Stimulated activated naive CD8-positive, alpha-beta T cell treated with anti-CD3 and anti-CD28 coated beads, Interleukin-15, Interleukin-2, amounts not matched to agents 100 ng/mL and 50 ng/mL, for 24 hours (primary cell): ENCODE results near the gene THSD4.

Source experiments
- H3K27ac Mint-ChIP-seq: one replicate; pipeline ENCODE4 v1.8.0; 2021; ENCODE audit warnings: mild to moderate bottlenecking, mixed read lengths
- H3K27me3 Mint-ChIP-seq: one replicate; pipeline ENCODE4 v1.8.0; 2021; ENCODE audit warnings: mixed read lengths
- H3K36me3 Mint-ChIP-seq: one replicate; pipeline ENCODE4 v1.8.0; 2021; ENCODE audit warnings: low read depth, mixed read lengths
- H3K4me1 Mint-ChIP-seq: one replicate; pipeline ENCODE4 v1.8.0; 2021; ENCODE audit warnings: low read depth, mixed read lengths
- H3K4me3 Mint-ChIP-seq: one replicate; pipeline ENCODE4 v1.8.0; 2021; ENCODE audit warnings: mild to moderate bottlenecking, mixed read lengths
- H3K9me3 Mint-ChIP-seq: one replicate; pipeline ENCODE4 v1.8.0; 2021; ENCODE audit warnings: mixed read lengths

THSD4 gene

DNA sequence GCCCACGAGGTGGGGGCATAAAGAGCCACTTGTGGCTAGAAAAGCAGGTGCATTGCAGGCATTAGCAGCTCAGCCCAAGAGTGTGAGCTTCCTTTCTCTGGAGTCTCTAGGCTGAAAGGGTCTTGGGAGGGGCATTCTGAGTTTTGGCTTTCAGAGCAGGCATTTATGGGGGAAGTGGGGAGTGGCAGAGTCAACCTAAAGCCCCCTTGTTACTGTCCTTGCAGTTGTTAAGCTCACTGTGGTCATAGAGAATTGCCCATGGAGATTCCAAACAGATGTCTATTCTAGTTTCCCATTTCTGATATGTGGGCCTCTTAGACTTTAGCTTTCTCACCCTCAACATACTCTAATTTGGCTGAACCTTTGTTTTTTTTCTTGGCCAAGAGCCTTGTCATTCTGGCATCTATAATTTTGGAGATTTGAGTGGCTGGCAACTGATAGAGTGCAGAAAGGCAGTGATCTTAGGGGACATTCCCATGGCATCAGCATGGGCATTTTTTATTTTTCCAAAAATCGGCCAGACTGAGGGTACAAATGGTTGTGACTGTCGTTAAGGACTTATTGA lies 217.9 kb downstream of the THSD4 start:
- no peaks in the 10 kb centered on the region for H3K9me3 Mint-ChIP-seq
- no peak overlapping the region for H3K27ac Mint-ChIP-seq
- no peaks in the 10 kb centered on the region for H3K36me3 Mint-ChIP-seq
- H3K27me3 Mint-ChIP-seq = no peaks in the 10 kb centered on the region
- H3K4me3 Mint-ChIP-seq = no peak overlapping the region
- H3K4me1 Mint-ChIP-seq = no peaks in the 10 kb centered on the region

DNA sequence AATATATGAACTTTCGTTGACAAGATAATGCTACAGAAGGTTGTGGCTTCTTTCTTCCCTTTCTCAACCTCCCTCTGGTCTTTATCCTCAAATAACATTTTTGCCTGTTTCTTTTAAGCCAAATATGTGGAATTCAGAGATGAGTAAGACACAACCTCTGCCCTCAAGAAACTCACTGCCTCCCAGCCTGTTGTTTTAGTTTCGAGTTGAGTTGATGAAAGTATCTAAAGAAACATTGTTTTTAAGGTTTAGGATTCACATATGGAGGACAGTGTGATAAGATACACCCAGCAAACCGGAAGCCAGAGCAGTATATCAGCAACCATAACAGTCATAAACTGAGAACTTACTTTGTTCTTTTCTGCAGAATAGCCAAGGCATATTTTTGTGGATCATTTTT lies 218.6 kb downstream of the THSD4 start:
- no peaks in the 10 kb centered on the region for H3K36me3 Mint-ChIP-seq
- H3K27ac Mint-ChIP-seq = no peak overlapping the region
- H3K9me3 Mint-ChIP-seq = no peaks in the 10 kb centered on the region
- no peaks in the 10 kb centered on the region for H3K27me3 Mint-ChIP-seq
- H3K4me1 Mint-ChIP-seq = no peaks in the 10 kb centered on the region
- H3K4me3 Mint-ChIP-seq = no peak overlapping the region

DNA sequence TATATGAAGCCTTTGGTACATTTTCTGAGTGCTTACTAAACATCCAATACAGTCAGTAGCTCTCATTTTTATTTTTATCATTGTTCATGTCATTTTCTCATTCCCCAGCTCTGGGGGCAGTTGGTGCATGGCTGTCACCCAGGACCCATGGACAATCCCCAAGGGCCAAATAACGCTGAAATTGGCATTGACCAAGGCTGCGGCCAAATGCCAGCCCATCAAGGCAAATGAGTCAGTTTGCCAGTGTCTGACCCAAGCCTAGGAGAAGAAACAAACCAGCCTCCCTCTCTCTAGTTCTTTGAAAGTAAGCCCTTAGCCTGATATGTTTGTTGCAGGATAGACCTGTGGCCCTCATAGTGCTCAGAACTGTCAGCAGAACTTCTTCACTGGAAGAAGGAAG lies 219.2 kb downstream of the THSD4 start:
- Mint-ChIP-seq H3K4me3 (no peak overlapping the region), H3K4me1 (no peaks in the 10 kb centered on the region), H3K36me3 (no peaks in the 10 kb centered on the region), H3K27me3 (no peaks in the 10 kb centered on the region), H3K9me3 (no peaks in the 10 kb centered on the region), H3K27ac (no peak overlapping the region)

DNA sequence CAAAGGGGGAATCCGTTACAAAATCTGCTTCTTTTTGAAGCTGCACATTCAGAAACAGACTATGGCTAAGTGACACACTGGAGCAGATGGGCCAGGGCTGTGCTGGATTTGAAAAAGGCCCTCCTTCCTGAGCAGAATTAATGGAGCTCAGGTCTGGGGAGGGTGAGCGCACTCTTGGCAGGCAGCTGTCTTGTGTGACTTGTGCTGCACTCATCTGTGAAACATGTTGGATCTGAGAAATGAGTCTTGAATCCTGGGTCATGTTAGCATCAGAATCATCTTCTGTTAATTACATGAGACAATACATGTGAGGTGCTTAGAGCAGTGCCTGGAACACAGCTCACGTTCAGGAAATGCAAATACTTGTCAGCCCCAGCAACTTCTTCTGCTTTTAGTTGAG lies 219.6 kb downstream of the THSD4 start:
- Mint-ChIP-seq H3K9me3 (no peaks in the 10 kb centered on the region), H3K36me3 (no peaks in the 10 kb centered on the region), H3K4me3 (no peak overlapping the region), H3K4me1 (no peaks in the 10 kb centered on the region), H3K27me3 (no peaks in the 10 kb centered on the region), H3K27ac (no peak overlapping the region)

DNA sequence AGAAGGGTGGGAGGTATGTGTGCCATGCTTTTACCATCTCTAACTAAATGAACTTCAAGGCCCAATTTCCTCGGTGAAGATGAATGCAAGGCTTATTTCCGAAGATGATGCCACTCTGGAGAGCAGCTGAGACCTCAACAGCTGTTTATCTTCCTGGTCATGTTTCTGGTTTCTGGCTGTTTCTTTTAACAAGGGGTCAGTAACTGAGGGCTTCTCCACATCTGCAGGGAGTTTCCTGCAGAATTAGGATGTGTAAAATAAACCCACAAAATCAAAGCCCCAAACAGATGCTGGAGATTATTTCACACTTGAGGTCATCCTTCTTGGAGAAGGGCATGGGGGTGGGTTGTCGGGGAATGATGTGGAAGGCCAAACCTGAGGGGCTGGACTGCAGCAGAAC lies 220.3 kb downstream of the THSD4 start:
- Mint-ChIP-seq H3K4me1 (no peaks in the 10 kb centered on the region), H3K36me3 (no peaks in the 10 kb centered on the region), H3K4me3 (no peak overlapping the region), H3K9me3 (no peaks in the 10 kb centered on the region), H3K27ac (no peak overlapping the region), H3K27me3 (no peaks in the 10 kb centered on the region)

DNA sequence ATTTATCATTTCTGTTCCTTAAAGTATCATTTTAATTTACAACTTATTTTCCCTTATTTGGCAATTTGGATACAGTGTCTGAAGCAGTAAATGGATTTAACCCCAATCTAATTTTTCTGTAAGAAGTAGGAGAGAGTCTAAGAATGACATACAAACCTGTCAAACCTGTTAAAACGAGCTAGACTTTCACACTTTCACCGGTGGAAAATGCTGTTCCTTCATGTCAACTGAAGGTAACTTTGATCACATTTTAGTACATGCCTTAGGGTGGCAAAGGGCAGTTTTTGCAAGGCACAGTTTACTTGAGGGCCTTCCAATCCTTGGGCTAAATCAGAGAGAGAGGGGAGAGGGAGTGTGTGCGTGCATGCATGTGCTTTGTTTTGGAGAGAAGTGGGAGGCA lies 221.4 kb downstream of the THSD4 start:
- Mint-ChIP-seq H3K9me3 (no peaks in the 10 kb centered on the region), H3K36me3 (no peaks in the 10 kb centered on the region), H3K4me1 (no peaks in the 10 kb centered on the region), H3K4me3 (no peak overlapping the region), H3K27ac (no peak overlapping the region), H3K27me3 (no peaks in the 10 kb centered on the region)

DNA sequence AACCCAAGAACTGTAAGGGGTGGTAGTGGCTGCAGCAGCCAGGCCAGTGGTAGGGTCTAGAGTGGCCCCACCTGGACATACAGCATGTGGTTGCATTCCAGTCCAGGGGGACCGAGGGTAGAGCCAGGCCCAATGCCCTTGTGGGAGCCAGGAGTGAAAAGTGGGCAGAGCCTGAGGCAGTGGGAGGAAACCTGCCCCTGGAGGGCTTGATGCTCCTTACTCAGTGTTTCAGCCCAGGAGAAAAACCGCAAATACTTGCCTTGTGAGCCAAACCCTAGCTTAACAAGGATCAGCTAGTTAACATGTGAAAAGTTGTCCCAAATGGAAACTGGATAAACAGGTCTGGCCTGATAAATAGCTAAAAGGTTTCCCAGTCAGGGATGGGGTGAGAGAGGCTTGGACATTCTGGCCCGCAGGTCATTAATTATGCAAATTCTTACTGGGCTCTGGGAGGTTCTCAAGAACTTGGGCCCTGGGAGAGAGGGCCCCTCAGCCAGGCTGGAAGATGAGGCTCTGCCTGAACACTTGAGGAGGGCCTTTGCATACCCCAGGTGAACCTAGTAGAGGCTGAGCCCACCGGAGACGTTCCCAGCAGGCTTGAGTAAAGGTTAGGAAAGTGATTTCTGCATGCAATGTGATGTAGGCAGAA lies 222.1 kb downstream of the THSD4 start:
- H3K9me3 Mint-ChIP-seq = no peaks in the 10 kb centered on the region
- no peaks in the 10 kb centered on the region for H3K36me3 Mint-ChIP-seq
- H3K4me1 Mint-ChIP-seq = no peaks in the 10 kb centered on the region
- H3K27me3 Mint-ChIP-seq = no peaks in the 10 kb centered on the region
- H3K27ac Mint-ChIP-seq = no peak overlapping the region
- no peak overlapping the region for H3K4me3 Mint-ChIP-seq

DNA sequence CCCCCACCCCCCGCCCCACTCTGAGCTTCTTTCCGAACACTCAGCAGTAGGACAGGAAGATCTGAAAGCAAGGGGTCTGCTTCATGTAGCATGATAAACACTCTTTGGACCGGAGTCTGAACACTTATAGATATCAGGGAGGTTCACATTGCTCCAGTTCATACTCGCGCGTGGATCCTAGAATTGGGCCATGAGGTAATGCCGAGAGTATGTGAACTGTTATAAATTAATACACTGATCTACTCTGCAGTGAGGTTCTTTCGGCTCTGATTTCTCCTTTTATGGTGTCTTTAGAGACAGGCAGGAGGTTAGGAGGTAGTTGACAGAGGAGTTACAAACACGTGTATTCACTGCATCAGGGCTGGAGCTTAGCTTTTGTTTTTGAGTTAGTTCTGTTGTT lies 223.0 kb downstream of the THSD4 start:
- Mint-ChIP-seq H3K27ac (no peak overlapping the region), H3K27me3 (no peaks in the 10 kb centered on the region), H3K4me3 (no peak overlapping the region), H3K36me3 (no peaks in the 10 kb centered on the region), H3K9me3 (no peaks in the 10 kb centered on the region), H3K4me1 (no peaks in the 10 kb centered on the region)

DNA sequence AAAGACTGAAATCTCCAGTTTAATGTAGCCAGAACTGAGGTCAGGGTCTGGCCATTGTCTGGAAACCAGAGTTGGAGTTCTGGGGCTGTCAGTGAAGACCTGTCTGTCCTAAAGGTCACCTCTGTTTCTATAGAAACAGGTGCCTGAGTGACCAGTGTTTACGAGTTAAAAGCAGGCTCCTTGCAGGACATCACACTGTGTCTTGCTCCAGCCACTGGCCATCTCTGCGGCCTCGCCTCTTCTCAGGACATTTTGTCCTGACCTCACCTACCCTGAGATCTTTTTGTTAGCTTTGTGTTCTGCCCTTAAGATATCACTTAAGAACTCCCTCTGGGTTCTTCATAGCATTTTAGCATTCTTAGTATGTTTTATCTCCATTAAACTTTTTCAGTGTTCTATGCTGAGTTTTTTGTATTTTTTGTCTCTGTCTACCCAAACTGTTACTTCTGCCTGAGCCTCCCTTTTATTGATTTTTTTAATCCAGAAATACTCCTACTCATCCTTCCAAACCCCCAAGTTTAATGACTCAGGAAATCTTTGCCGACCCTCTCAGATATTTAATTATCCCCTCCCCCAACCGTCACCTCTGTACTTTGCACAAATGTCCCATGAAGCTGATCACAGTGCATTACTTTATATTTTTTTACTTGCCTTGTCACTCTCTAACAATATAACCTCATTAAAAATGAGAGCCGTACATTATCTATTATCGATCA lies 223.7 kb downstream of the THSD4 start:
- H3K9me3 Mint-ChIP-seq = no peaks in the 10 kb centered on the region
- H3K4me1 Mint-ChIP-seq = no peaks in the 10 kb centered on the region
- no peak overlapping the region for H3K4me3 Mint-ChIP-seq
- no peak overlapping the region for H3K27ac Mint-ChIP-seq
- H3K27me3 Mint-ChIP-seq = no peaks in the 10 kb centered on the region
- no peaks in the 10 kb centered on the region for H3K36me3 Mint-ChIP-seq

DNA sequence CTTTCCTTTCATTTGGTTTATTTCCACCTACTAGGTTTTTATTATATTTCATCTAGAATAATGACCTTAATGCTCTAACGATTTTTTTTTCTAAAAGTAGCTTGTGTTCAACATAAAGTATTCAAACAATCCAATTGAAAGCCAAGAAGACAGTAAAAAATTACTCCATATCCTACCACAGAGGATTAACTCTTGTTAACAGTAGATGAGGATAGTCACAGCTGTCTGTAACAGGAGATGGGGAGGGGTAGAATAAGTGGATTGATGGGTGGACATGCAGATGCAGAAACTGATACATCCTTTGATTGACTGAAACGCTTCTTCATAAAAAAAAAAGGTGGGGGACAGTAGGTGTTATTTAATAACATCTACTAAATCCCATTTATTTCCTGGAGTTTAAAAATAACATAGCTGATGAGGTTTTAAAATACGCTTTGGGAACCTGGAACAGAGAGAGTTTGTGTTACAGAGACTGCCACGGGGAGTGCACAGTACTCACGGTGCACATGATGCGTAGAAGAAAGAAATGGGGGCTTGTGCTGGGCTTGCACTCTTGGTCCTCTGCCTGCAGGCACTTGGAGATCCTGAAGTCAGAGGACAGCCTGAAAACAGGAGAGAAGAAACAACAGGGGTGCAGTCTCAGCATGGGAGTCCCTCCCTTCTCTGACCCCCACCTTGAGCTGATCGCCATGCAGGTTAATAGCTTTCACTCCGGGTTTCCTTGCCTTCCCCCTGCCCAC lies 226.7 kb downstream of the THSD4 start:
- Mint-ChIP-seq H3K4me3 (no peak overlapping the region), H3K9me3 (no peaks in the 10 kb centered on the region), H3K4me1 (no peaks in the 10 kb centered on the region), H3K27me3 (peaks cover 5% of the 10 kb centered on the region), H3K36me3 (no peaks in the 10 kb centered on the region), H3K27ac (no peak overlapping the region)

DNA sequence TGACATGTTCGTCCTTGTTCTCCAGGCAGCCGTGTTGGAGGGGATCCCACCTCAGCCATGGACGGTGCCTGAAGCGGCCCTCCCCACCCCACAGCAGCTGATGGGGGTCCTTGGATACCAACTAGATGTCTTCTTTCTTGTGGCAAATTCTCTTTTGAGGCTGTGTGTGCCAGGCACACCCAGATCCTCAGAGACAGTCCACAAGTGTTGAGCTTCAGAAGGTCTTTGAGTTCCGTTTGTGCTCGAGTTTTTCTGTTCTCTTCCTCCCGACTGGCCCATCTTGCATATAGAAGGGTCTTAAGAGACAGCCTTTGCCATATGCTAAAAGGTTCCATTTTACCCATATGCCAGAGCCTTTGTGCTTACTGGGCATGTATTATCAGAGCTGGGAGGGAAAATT lies 227.4 kb downstream of the THSD4 start:
- peaks cover 5% of the 10 kb centered on the region for H3K27me3 Mint-ChIP-seq
- no peaks in the 10 kb centered on the region for H3K36me3 Mint-ChIP-seq
- H3K4me1 Mint-ChIP-seq = no peaks in the 10 kb centered on the region
- H3K4me3 Mint-ChIP-seq = no peak overlapping the region
- no peaks in the 10 kb centered on the region for H3K9me3 Mint-ChIP-seq
- H3K27ac Mint-ChIP-seq = no peak overlapping the region

DNA sequence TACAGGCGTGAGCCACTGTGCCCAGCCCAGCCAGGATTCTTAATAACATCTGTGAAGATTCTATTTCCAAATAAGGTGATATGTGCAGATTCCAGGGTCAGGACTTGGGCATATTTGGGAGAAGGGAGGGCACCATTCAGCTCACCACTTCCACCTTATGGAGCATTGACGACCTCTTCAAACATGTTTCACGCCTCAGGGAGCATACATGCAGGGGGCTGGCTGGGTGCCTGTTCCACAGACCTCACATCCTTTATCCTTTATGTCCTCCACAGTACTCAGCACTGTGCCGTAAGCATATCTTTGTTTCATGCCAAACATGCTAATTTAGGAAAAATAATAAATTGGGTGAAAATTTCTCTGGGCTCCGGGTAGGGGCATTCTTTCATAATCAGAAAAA lies 229.0 kb downstream of the THSD4 start:
- H3K4me1 Mint-ChIP-seq = no peaks in the 10 kb centered on the region
- H3K9me3 Mint-ChIP-seq = no peaks in the 10 kb centered on the region
- H3K36me3 Mint-ChIP-seq = no peaks in the 10 kb centered on the region
- no peak overlapping the region for H3K27ac Mint-ChIP-seq
- peaks cover 11% of the 10 kb centered on the region for H3K27me3 Mint-ChIP-seq
- H3K4me3 Mint-ChIP-seq = no peak overlapping the region

DNA sequence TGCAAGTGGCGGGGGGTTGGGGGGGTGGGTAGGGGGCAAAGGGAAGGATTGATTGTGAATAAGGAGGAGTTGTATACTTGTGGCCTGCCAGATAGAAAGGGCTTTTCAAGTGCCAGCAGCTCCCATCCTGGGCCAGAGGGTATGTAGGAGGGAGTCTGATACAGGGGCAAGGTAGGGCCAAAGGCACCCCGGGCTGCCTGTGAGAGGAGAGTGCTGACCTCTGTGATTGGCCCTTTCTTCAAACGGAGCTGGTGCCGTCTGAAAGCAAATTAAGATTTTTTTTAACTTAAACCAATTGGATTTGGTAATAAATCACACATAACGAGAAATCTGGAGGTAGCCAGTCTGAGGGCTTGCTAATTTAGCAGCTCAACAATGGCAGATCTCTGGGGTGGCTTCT lies 229.9 kb downstream of the THSD4 start:
- no peaks in the 10 kb centered on the region for H3K36me3 Mint-ChIP-seq
- H3K9me3 Mint-ChIP-seq = no peaks in the 10 kb centered on the region
- H3K4me3 Mint-ChIP-seq = no peak overlapping the region
- peaks cover 12% of the 10 kb centered on the region for H3K27me3 Mint-ChIP-seq
- no peak overlapping the region for H3K27ac Mint-ChIP-seq
- H3K4me1 Mint-ChIP-seq = no peaks in the 10 kb centered on the region

DNA sequence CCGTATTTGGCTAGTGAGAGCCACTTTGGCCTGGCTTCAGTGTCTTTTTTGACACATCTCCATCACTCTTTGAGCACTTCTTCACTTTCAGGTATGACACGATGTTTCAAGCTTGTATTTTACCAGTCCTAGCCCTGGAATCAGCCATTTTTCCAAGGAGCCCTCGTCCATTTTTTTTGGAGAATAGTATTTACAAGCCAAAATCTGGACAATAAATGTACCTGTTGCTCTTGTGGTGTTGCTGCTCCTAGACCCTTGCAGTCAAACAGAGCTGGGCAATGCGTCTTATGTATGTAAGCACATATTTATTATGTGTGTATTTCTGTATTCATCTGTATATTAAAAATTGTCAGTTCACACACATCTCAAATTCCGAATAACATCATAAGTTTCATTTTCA lies 231.2 kb downstream of the THSD4 start:
- H3K4me3 Mint-ChIP-seq = no peak overlapping the region
- no peaks in the 10 kb centered on the region for H3K9me3 Mint-ChIP-seq
- peaks cover 12% of the 10 kb centered on the region for H3K27me3 Mint-ChIP-seq
- H3K36me3 Mint-ChIP-seq = no peaks in the 10 kb centered on the region
- H3K4me1 Mint-ChIP-seq = no peaks in the 10 kb centered on the region
- H3K27ac Mint-ChIP-seq = no peak overlapping the region

DNA sequence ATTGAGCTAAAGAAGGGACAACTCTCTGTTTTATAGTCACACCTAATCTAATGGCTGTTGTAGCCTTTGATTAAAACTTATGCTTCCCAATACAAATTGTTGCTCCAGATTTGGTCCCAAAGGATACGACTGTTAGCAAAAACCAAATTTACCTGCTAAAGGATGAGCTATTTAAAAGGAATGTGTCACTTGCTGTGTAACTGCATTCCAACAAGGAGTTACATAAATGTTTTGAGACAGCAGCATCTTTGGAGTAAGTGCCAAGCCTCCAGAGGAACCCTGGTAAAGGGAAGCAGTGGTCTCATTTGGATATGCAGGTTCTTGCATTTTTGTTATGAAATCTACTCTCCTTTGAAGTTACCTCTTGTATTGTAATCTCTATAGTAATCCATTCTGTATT lies 233.3 kb downstream of the THSD4 start:
- Mint-ChIP-seq H3K27me3 (peaks cover 12% of the 10 kb centered on the region), H3K27ac (no peak overlapping the region), H3K4me1 (no peaks in the 10 kb centered on the region), H3K36me3 (no peaks in the 10 kb centered on the region), H3K9me3 (no peaks in the 10 kb centered on the region), H3K4me3 (no peak overlapping the region)
